ENCODE data around the gene COL4A3. TPM values are rescaled to one million over a fixed set of nuclear protein-coding genes. Genes with fewer than 3 reads are reported as not detected.

COL4A3 gene
- total and polyA plus RNA-seq, 2 donors (not counting 3 experiments of a cell fraction or from before 2014, with no cell fraction given), result not detected

GRCh38 chr2:227260041-227260440 is 95.6 kb downstream of the COL4A3 start:
- Histone ChIP-seq H3K9me1 (replicated peaks; ENCODE audit: control insufficient read depth, extremely low read depth, insufficient read depth, low read length) (no peaks in the 10 kb centered on the region), H3K79me2 (ENCODE audit: control insufficient read depth, insufficient read depth, low read length) (no peaks in the 10 kb centered on the region), H3K27me3 (ENCODE audit: control insufficient read depth in 2 of 2, insufficient read depth in 2 of 2, low read length in 2 of 2) (no peaks in the 10 kb centered on the region), H3K4me3 (replicated peaks in 1 of 3; ENCODE audit: insufficient read depth in 1 of 3, low read depth in 1 of 3, low read length in 3 of 3) (no peak overlapping the region), H3K9me3 (replicated peaks; ENCODE audit: control insufficient read depth, insufficient read depth, low read length) (no peaks in the 10 kb centered on the region), H3K4me2 (ENCODE audit: insufficient read depth, low read length) (no peak overlapping the region), H4K20me1 (replicated peaks; ENCODE audit: control insufficient read depth, extremely low read depth, insufficient read depth, low read length) (no peaks in the 10 kb centered on the region), H2AFZ (ENCODE audit: low read depth, low read length) (no peak overlapping the region), H3K36me3 (ENCODE audit: control insufficient read depth in 2 of 2, extremely low read depth in 1 of 2, insufficient read depth in 2 of 2, low read length in 2 of 2) (no peaks in the 10 kb centered on the region), H3K27ac (ENCODE audit: insufficient read depth, low read depth, low read length) (no peak overlapping the region), H3K9ac (replicated peaks; ENCODE audit: extremely low read depth, insufficient read depth, low read length) (no peak overlapping the region), H3K4me1 (ENCODE audit: control insufficient read depth, extremely low read depth, insufficient read depth, low read length) (no peaks in the 10 kb centered on the region)
- DNase-seq (ENCODE audit: low read depth, low spot score), result no peak
- intact Hi-C loops (cut with micrococcal nuclease), result no loop called here
- dilution Hi-C loops (cut with MboI; ENCODE audit: extremely low pct_ligation_motif_present, low sequenced_read_pairs), result no loop called here
- FAIRE-seq, result no peak
- BruUV-seq (replicated peaks), result no TSS peak
- ChIA-PET POLR2A (no interaction called here), CTCF (interaction anchor here (0.7 kb wide), 1 partner anchor 21 kb away, joined by 5 read pairs; no protein-coding TSS in a partner anchor)
- TF ChIP-seq, protein P1, sequence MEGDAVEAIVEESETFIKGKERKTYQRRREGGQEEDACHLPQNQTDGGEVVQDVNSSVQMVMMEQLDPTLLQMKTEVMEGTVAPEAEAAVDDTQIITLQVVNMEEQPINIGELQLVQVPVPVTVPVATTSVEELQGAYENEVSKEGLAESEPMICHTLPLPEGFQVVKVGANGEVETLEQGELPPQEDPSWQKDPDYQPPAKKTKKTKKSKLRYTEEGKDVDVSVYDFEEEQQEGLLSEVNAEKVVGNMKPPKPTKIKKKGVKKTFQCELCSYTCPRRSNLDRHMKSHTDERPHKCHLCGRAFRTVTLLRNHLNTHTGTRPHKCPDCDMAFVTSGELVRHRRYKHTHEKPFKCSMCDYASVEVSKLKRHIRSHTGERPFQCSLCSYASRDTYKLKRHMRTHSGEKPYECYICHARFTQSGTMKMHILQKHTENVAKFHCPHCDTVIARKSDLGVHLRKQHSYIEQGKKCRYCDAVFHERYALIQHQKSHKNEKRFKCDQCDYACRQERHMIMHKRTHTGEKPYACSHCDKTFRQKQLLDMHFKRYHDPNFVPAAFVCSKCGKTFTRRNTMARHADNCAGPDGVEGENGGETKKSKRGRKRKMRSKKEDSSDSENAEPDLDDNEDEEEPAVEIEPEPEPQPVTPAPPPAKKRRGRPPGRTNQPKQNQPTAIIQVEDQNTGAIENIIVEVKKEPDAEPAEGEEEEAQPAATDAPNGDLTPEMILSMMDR (IDR thresholded peaks at IDR 0.05; ENCODE audit: extremely low read depth in 1 of 2, insufficient read depth in 1 of 2, low read depth in 1 of 2, low read length in 2 of 2), result no peak
- no peak for TF ChIP-seq MAX (IDR thresholded peaks at IDR 0.05; ENCODE audit: insufficient read depth, insufficient read length)

DNA sequence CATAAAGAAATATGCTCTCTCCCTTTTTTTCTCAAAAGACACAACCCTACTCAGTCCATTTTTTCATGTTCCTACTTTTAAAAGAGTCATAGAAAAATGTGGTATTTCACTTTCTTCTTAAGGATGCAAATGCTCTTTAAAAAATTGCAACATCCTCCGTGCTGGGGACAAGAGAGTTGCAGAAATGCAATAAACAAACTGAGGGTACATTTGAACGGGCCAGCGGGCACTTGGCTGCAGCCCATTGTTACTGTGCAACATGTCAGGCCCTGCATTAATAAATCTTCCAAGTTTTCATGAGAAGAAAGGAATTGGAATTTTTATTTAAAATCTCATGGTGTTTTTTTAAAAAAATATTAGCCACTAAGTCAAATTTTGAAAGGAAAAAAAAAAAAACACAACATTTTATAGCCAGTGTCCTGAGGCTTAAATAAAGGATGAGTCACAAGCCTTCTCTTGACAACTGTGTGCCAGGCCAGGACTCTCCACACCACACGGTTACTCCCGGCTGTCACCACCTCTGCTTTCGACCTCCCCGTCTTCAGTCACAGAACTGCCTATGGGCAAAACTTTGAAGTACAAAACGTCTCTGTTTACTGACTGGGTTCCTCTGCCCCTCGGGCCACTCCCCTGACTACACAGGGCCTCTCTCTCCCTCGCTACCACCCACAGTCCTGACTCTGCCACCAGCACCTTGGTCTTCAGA is 103.1 kb downstream of the COL4A3 start:
- no peaks in the 10 kb centered on the region for H3K4me1 ChIP-seq (ENCODE audit: control insufficient read depth, extremely low read depth, insufficient read depth, low read length)
- H3K27ac ChIP-seq (ENCODE audit: insufficient read depth, low read depth, low read length), result no peak overlapping the region
- H3K79me2 ChIP-seq (ENCODE audit: control insufficient read depth, insufficient read depth, low read length), result no peaks in the 10 kb centered on the region
- intact Hi-C loops (cut with micrococcal nuclease) (no loop called here), dilution Hi-C loops (cut with MboI; ENCODE audit: extremely low pct_ligation_motif_present, low sequenced_read_pairs) (no loop called here)
- H4K20me1 ChIP-seq (replicated peaks; ENCODE audit: control insufficient read depth, extremely low read depth, insufficient read depth, low read length), result no peaks in the 10 kb centered on the region
- no peak for FAIRE-seq
- no peaks in the 10 kb centered on the region for H3K36me3 ChIP-seq (ENCODE audit: control insufficient read depth in 2 of 2, extremely low read depth in 1 of 2, insufficient read depth in 2 of 2, low read length in 2 of 2)
- H2AFZ ChIP-seq (ENCODE audit: low read depth, low read length), result no peak overlapping the region
- H3K9ac ChIP-seq (replicated peaks; ENCODE audit: extremely low read depth, insufficient read depth, low read length), result no peak overlapping the region
- no peak overlapping the region for H3K4me2 ChIP-seq (ENCODE audit: insufficient read depth, low read length)
- BruUV-seq (replicated peaks), result no TSS peak
- no peaks in the 10 kb centered on the region for H3K9me3 ChIP-seq (replicated peaks; ENCODE audit: control insufficient read depth, insufficient read depth, low read length)
- ChIA-PET CTCF (interaction anchor here (1.5 kb wide), 1 partner anchor 29 kb away, joined by 5 read pairs; no protein-coding TSS in a partner anchor), POLR2A (no interaction called here)
- no peak overlapping the region for H3K4me3 ChIP-seq (replicated peaks in 1 of 3; ENCODE audit: insufficient read depth in 1 of 3, low read depth in 1 of 3, low read length in 3 of 3)
- no peak for DNase-seq (ENCODE audit: low read depth, low spot score)
- TF ChIP-seq POLR2A (IDR thresholded peaks at IDR 0.05; ENCODE audit: low read depth, low read length) (no peak), EZH2 (IDR thresholded peaks at IDR 0.05; ENCODE audit: borderline replicate concordance, low read depth, low read length, severe bottlenecking) (no peak), JUN (IDR thresholded peaks at IDR 0.05; ENCODE audit: borderline replicate concordance, insufficient read depth, insufficient read length, low read depth) (no peak), FOS (IDR thresholded peaks at IDR 0.05; ENCODE audit: borderline replicate concordance, insufficient read depth, low read length) (no peak), MAX (IDR thresholded peaks at IDR 0.05; ENCODE audit: insufficient read depth, insufficient read length) (no peak), MYC (IDR thresholded peaks at IDR 0.05; ENCODE audit: low read depth, low read length) (no peak), POLR2AphosphoS5 (IDR thresholded peaks at IDR 0.05; ENCODE audit: insufficient read depth, low read depth, low read length) (no peak), GATA2 (IDR thresholded peaks at IDR 0.05; ENCODE audit: insufficient read depth, insufficient read length, low read depth, low read length) (no peak)
- TF ChIP-seq, protein P1 (IDR thresholded peaks at IDR 0.05; ENCODE audit: extremely low read depth in 1 of 2, insufficient read depth in 1 of 2, low read depth in 1 of 2, low read length in 2 of 2), result no peak
- no peaks in the 10 kb centered on the region for H3K9me1 ChIP-seq (replicated peaks; ENCODE audit: control insufficient read depth, extremely low read depth, insufficient read depth, low read length)
- no peaks in the 10 kb centered on the region for H3K27me3 ChIP-seq (ENCODE audit: control insufficient read depth in 2 of 2, insufficient read depth in 2 of 2, low read length in 2 of 2)
